GM12872 (cell line): ENCODE data around the gene AURKAIP1.

Experiments
- CTCF ChIP-seq: IDR thresholded peaks from 3 replicates; pipeline ENCODE4 v1.5.1; 2011; ENCODE audit warnings: low read depth, mild to moderate bottlenecking, low read length, moderate library complexity; ENCODE audit not compliant: insufficient read depth

The AURKAIP1 gene

GRCh38 chr1:1374929-1375662, at the start of gene AURKAIP1:
AURKAIP1 (minus strand) TSS chr1:1375207; CDS start chr1:1374756, 451 bp downstream.
- peak; percentile 32; the same call in 1 of the 3 replicates for TF ChIP-seq CTCF

DNA sequence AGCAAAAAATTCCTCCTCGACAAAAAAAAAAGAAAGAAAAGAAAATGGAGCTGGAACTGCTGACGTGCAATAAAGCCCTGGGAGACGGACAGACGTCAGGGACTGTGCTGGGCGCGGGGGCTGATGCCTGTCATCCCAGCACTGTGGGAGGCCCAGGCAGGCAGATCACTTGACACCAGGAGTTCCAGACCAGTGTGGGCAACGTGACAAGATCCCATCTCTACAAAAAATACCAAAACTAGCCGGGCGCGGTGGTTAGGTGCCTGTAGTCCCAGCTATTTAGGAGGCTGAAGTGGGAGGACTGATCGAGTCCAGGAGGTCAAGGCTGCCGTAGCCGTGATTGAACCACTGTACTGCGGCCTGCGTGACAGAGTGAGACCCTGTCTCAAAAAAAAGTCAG, 49.7 kb upstream of the AURKAIP1 start:
- no peak for TF ChIP-seq CTCF

- TF ChIP-seq CTCF: no peak
These were observed 48.2 kb upstream of the AURKAIP1 start for GRCh38 chr1:1423245-1423597.

- no peak for TF ChIP-seq CTCF
These were observed 47.6 kb upstream of the AURKAIP1 start for GRCh38 chr1:1422465-1423244.

GRCh38 chr1:1421907-1422464, 47.0 kb upstream of the AURKAIP1 start:
- TF ChIP-seq CTCF: no peak

DNA sequence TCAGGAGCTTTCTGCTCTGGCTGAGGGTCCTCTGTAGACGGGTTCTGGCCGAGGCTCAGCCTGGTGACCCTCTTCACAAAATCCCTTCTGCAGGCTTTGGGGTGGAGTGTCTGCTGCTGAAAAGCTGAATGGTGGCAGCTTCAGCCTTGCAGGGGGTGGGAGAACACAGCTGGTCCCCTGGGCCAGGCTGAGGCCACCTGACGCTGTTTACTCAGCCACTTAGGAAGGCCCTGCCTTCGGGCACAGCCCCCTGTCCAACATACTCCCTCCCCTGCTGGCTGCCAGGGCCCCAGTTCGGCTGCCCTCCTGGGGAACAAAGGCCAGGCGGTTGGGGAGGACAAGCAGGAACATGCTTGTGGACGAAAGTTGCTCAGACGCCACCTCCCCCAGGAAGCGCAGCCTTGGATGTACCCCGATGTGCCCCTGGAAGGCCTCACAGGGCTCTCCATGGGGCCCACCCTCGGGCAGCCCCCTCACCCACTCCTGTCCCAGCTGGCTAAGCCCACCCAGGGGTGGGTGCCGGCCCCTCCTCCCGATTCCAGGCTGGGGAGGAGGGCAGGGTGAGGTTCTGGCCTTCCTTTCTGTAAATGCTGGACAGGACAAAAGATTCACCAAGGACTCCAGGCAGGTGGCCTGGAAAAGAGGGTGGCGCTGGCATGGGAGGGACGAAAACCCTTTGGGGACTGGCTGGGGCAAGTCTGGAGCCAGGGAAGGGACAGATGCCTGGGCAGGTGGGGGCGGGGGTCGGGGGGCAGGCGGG, 46.3 kb upstream of the AURKAIP1 start, which contains the start of gene ANKRD65:
Gene ANKRD65, minus strand, starts transcription at position 130 of the 760 bp plus-strand sequence. CDS start 271 bp downstream, outside the sequence.
- no peak for TF ChIP-seq CTCF

DNA sequence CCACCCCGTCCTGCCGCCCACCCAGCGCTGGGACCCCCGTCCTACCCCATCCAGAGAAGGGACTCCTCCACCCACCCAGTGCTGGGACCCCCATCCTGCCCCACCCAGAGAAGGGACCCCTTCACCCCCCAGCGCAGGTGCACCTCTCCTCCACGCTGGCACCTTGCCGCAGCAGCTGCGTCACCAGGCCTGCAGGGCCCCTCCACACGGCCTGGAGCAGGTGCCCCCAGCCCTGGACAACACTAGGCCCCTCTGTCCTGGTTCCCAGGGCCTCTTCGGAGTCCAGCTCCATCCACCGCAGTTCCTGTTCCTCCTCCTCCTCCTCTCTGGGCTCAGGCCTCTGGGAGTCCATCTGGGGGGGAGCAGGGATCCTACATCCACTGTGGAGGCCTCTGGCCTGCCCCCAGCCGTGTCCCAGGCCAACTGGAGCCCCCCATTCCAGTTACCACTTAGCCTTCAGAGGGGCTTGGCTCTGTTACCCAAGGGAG, 45.7 kb upstream of the AURKAIP1 start:
- no peak for TF ChIP-seq CTCF
